H1 (cell line): ENCODE data around the gene ANXA5. TPM values are rescaled to one million over a fixed set of nuclear protein-coding genes. Genes with fewer than 3 reads are reported as not detected.

ENCODE experiments used
- CTCF ChIA-PET: fragments of 300-600 bp; sonication (Branson Sonifier 250); formaldehyde crosslinking; loops from one replicate; lab custom pipeline; 2021; ENCODE audit not compliant: partially characterized antibody; lab: Charles Lee
- POLR2A ChIA-PET: fragments of 300-600 bp; sonication (Branson Sonifier 250); formaldehyde crosslinking; loops from one replicate; lab custom pipeline; 2021; ENCODE audit warnings: inconsistent platforms; ENCODE audit not compliant: partially characterized antibody; lab: Charles Lee
- DNase-seq, 2 experiments: peaks; one replicate each; pipeline versions ENCODE4 v3.0.0 to v3.0.0-alpha.2; 2010 to 2022; ENCODE audit warnings: low spot score in 2 of 2, low read depth in 1 of 2, mixed read lengths in 1 of 2
- FAIRE-seq: peaks from 2 replicates; lab custom pipeline; 2011; peaks lifted over from hg19 to GRCh38; lab: Jason Lieb, UNC
- H2AFZ ChIP-seq: 2 replicates; pipeline ENCODE4 v1.8.1; 2012; ENCODE audit warnings: low read length, inconsistent platforms
- H2AK5ac ChIP-seq: 2 replicates; pipeline ENCODE4 v1.6.1; 2013; ENCODE audit warnings: low read depth, low read length
- H2BK120ac ChIP-seq: replicated peaks from 2 replicates; pipeline ENCODE3; 2013; ENCODE audit warnings: low read depth, low read length, inconsistent platforms
- H2BK12ac ChIP-seq: 2 replicates; pipeline ENCODE4 v1.6.1; 2013; ENCODE audit warnings: low read depth, low read length
- H2BK15ac ChIP-seq: 2 replicates; pipeline ENCODE4 v1.6.1; 2013; ENCODE audit warnings: low read length
- H2BK20ac ChIP-seq: 2 replicates; pipeline ENCODE4 v1.6.1; 2013; ENCODE audit warnings: low read length
- H2BK5ac ChIP-seq: 2 replicates; pipeline ENCODE4 v1.6.1; 2013; ENCODE audit warnings: low read depth, low read length
- H3K14ac ChIP-seq: 2 replicates; pipeline ENCODE4 v1.6.1; 2013; ENCODE audit warnings: inconsistent platforms; ENCODE audit not compliant: insufficient read length
- H3K18ac ChIP-seq: 2 replicates; pipeline ENCODE4 v1.6.1; 2013; ENCODE audit warnings: low read length; ENCODE audit errors: extremely low read depth
- H3K23ac ChIP-seq: 2 replicates; pipeline ENCODE4 v1.6.1; 2013; ENCODE audit warnings: inconsistent platforms; ENCODE audit not compliant: insufficient read length
- H3K23me2 ChIP-seq: 2 replicates; pipeline ENCODE4 v1.6.1; 2013; ENCODE audit warnings: low read depth, low read length
- H3K27ac ChIP-seq: 2 replicates; pipeline ENCODE4 v1.6.1; 2011; ENCODE audit warnings: low read depth, low read length, inconsistent platforms
- H3K27me3 ChIP-seq, 4 experiments: replicated peaks in 1 of 4; 1 replicate in 1 of 4; 2 replicates in 3 of 4; pipeline versions ENCODE4 v1.6.1 to v1.8.1; 2011 to 2013; ENCODE audit warnings: low read length in 3 of 4, mild to moderate bottlenecking in 3 of 4, inconsistent platforms in 2 of 4, mixed read lengths in 2 of 4, moderate library complexity in 1 of 4; ENCODE audit not compliant: control insufficient read depth in 3 of 4, insufficient read depth in 3 of 4; ENCODE audit errors: extremely low read depth in 1 of 4
- H3K36me3 ChIP-seq, 4 experiments: 2 replicates each; pipeline versions ENCODE4 v1.6.1 to v1.8.1; 2011 to 2013; ENCODE audit warnings: mild to moderate bottlenecking in 4 of 4, low read length in 3 of 4, moderate library complexity in 2 of 4, control low read depth in 1 of 4, inconsistent platforms in 1 of 4; ENCODE audit not compliant: insufficient read depth in 4 of 4, control insufficient read depth in 2 of 4
- H3K4ac ChIP-seq: replicated peaks from 2 replicates; pipeline ENCODE3; 2013; ENCODE audit warnings: low read length, low read depth, mixed read lengths, inconsistent platforms; ENCODE audit not compliant: insufficient read length
- H3K4me1 ChIP-seq, 4 experiments: replicated peaks in 1 of 4; 1 replicate in 1 of 4; 2 replicates in 3 of 4; pipeline versions ENCODE4 v1.6.1 to v1.8.1; 2011 to 2013; ENCODE audit warnings: low read length in 3 of 4, inconsistent platforms in 2 of 4, mixed read lengths in 1 of 4; ENCODE audit not compliant: insufficient read depth in 4 of 4, control insufficient read depth in 3 of 4
- H3K4me2 ChIP-seq, 2 experiments: 2 replicates each; pipeline versions ENCODE4 v1.6.1 to v1.8.1; 2011 to 2013; ENCODE audit warnings: low read depth in 2 of 2, low read length in 2 of 2, control low read depth in 1 of 2, inconsistent platforms in 1 of 2, mild to moderate bottlenecking in 1 of 2; ENCODE audit not compliant: insufficient read depth in 1 of 2
- H3K4me3 ChIP-seq, 4 experiments: fragments of 200-600, 300-600 bp in 1 of 4; sonication (generic), shearing (Covaris generic), sonication (Bioruptor Twin) in 1 of 4; 2 replicates each; pipeline versions ENCODE4 v1.5.1 to v1.8.1; 2011 to 2016; ENCODE audit warnings: low read length in 4 of 4, low read depth in 3 of 4, control low read depth in 2 of 4, inconsistent platforms in 2 of 4, mild to moderate bottlenecking in 2 of 4, mixed read lengths in 1 of 4, moderate library complexity in 1 of 4; ENCODE audit not compliant: insufficient read depth in 2 of 4; ENCODE audit errors: extremely low read depth in 1 of 4
- H3K56ac ChIP-seq: replicated peaks from 2 replicates; pipeline ENCODE3; 2013; ENCODE audit warnings: low read depth, mild to moderate bottlenecking, mixed read lengths, low read length, inconsistent platforms; ENCODE audit not compliant: insufficient read length
- H3K79me1 ChIP-seq: 2 replicates; pipeline ENCODE4 v1.6.1; 2013; ENCODE audit warnings: low read depth, low read length, control low read depth
- H3K79me2 ChIP-seq, 2 experiments: 2 replicates each; pipeline versions ENCODE4 v1.6.1 to v1.8.1; 2012 to 2013; ENCODE audit warnings: low read length in 2 of 2, mild to moderate bottlenecking in 2 of 2, inconsistent platforms in 1 of 2; ENCODE audit not compliant: insufficient read depth in 2 of 2, control insufficient read depth in 1 of 2
- H3K9ac ChIP-seq, 4 experiments: replicated peaks in 1 of 4; 1 replicate in 1 of 4; 2 replicates in 3 of 4; pipeline versions ENCODE4 v1.6.1 to v1.8.1; 2011 to 2013; ENCODE audit warnings: low read depth in 3 of 4, low read length in 3 of 4, control low read depth in 2 of 4, mild to moderate bottlenecking in 2 of 4, moderate library complexity in 2 of 4, inconsistent platforms in 1 of 4; ENCODE audit errors: extremely low read depth in 1 of 4
- H3K9me3 ChIP-seq, 2 experiments: 2 replicates each; pipeline versions ENCODE4 v1.6.1 to v1.8.1; 2012 to 2013; ENCODE audit warnings: mild to moderate bottlenecking in 2 of 2, moderate library complexity in 2 of 2, control low read depth in 1 of 2, inconsistent platforms in 1 of 2, low read depth in 1 of 2, low read length in 1 of 2, mixed read lengths in 1 of 2; ENCODE audit not compliant: insufficient read depth in 2 of 2
- H4K20me1 ChIP-seq, 2 experiments: replicated peaks in 1 of 2; 2 replicates each; pipeline versions ENCODE3 to v1.8.1; 2011 to 2013; ENCODE audit warnings: inconsistent platforms in 2 of 2, low read length in 2 of 2, mild to moderate bottlenecking in 1 of 2; ENCODE audit not compliant: insufficient read depth in 2 of 2, control insufficient read depth in 1 of 2
- H4K5ac ChIP-seq: 2 replicates; pipeline ENCODE4 v1.6.1; 2013; ENCODE audit warnings: low read length, low read depth, mixed read lengths, inconsistent platforms; ENCODE audit not compliant: insufficient read length
- H4K8ac ChIP-seq: 2 replicates; pipeline ENCODE4 v1.8.0; 2013; ENCODE audit warnings: mild to moderate bottlenecking, moderate library complexity, low read length, inconsistent platforms; ENCODE audit not compliant: insufficient read depth; ENCODE audit errors: extremely low read depth
- H4K91ac ChIP-seq: replicated peaks from 2 replicates; pipeline ENCODE3; 2013; ENCODE audit warnings: low read length, mixed read lengths, inconsistent platforms; ENCODE audit not compliant: insufficient read length
- EGR1 ChIP-seq: IDR thresholded peaks from 2 replicates; pipeline ENCODE4 v1.6.1; 2011; ENCODE audit warnings: low read depth, low read length, borderline replicate concordance
- RFX5 ChIP-seq: IDR thresholded peaks from 2 replicates; pipeline ENCODE4 v1.6.1; 2011; ENCODE audit warnings: low read depth, low read length, improper control_type of control experiment, borderline replicate concordance
- YY1 ChIP-seq: IDR thresholded peaks from 2 replicates; pipeline ENCODE4 v1.6.1; 2011; ENCODE audit warnings: low read depth, mild to moderate bottlenecking, low read length
- WGBS, 2 experiments: shearing (Covaris generic) in 1 of 2; methylation state at CpG; one replicate each; pipeline versions ENCODE4 v1.1.6 to v1.1.7; 2013 to 2015; ENCODE audit warnings: low lambda C conversion rate in 2 of 2, mixed read lengths in 2 of 2, inconsistent platforms in 1 of 2, low coverage in 1 of 2, missing lambda C conversion rate in 1 of 2; ENCODE audit not compliant: insufficient replicate concordance in 2 of 2, insufficient coverage in 1 of 2, insufficient read length in 1 of 2; ENCODE audit errors: extremely low coverage in 1 of 2, missing lambda C conversion rate in 1 of 2; 5-methylcytosine and 5-hydroxymethylcytosine counted together
- polyA plus RNA-seq, 7 experiments: library from polyadenylated mRNA; depleted of rRNA in 3 of 7; stranded (reverse) in 5 of 7; unstranded in 2 of 7; fragments of >200 nt in 5 of 7; fragments of 200-250 nt in 2 of 7; gene quantifications; 1 replicate in 5 of 7; 2 replicates in 1 of 7; 4 replicates in 1 of 7; pipeline versions ENCODE4 v1.2.1 to v1.2.3, GENCODE V29; 2011 to 2013; ENCODE audit warnings: missing spikeins in 2 of 7, mixed read lengths in 2 of 7
- total RNA-seq: library from RNA; stranded (reverse); fragmentation: NEBNext Ultra II Directional; extraction: Animal tissue kit (Norgen Biotek cat#: 25700); gene quantifications from 2 replicates; pipeline ENCODE4 v1.2.1, GENCODE V29; 2021

ANXA5 gene
- total and polyA plus RNA-seq, 2 of the 8 experiments (the other 6 are each of a cell fraction or from before 2014, with no cell fraction given): 213 to 221 TPM

GRCh38 chr4:121702136-121702535 lies 5.4 kb upstream of the ANXA5 start:
- ChIA-PET POLR2A (no interaction called here), CTCF (interaction anchor here (1.8 to 3.7 kb wide), 2 partner anchors 23 to 34 kb away, joined by 7 to 12 read pairs; no protein-coding TSS in a partner anchor)
- Histone ChIP-seq H2AK5ac (no peak overlapping the region), H4K8ac (no peak overlapping the region), H3K18ac (no peak overlapping the region), H3K36me3 (no peaks in the 10 kb centered on the region), H4K20me1 (no peaks in the 10 kb centered on the region), H2BK5ac (no peak overlapping the region), H3K79me2 (no peaks in the 10 kb centered on the region), H2AFZ (no peak overlapping the region), H3K4me3 (no peak overlapping the region), H3K14ac (no peak overlapping the region), H2BK12ac (no peak overlapping the region), H2BK20ac (no peak overlapping the region), H3K79me1 (no peaks in the 10 kb centered on the region), H3K27ac (no peak overlapping the region), H2BK15ac (no peak overlapping the region), H2BK120ac (no peak overlapping the region), H3K56ac (no peak overlapping the region), H3K23me2 (peaks cover 8% of the 10 kb centered on the region; the same call in 1 of the 2 replicates), H4K91ac (no peak overlapping the region), H3K27me3 (no peaks in the 10 kb centered on the region; a peak in 1 of 7 replicates), H3K9me3 (peaks cover 2 to 6% of the 10 kb centered on the region in 2 experiments; a peak in 1 of 4 replicates), H3K23ac (no peak overlapping the region), H3K4ac (no peak overlapping the region), H3K4me2 (no peak overlapping the region), H3K9ac (no peak overlapping the region), H3K4me1 (peaks cover 0 to 7% (median 6%) of the 10 kb centered on the region in 4 experiments; a peak in 6 of 7 replicates), H4K5ac (no peak overlapping the region)
- no peak for TF ChIP-seq RFX5
- no peak for TF ChIP-seq EGR1
- TF ChIP-seq YY1: no peak
- DNase-seq (no peak), FAIRE-seq (no peak)
- 94% methylated on average over 4 of the region's 4 CpGs; no CpG with 5 or more reads in 1 of the 2 experiments for WGBS, 2 experiments
